VCaP (cell line): ENCODE data around the gene POLA1.

Experiments used
- H3K27ac ChIP-seq: fragments of 450-650 bp; 2 replicates; pipeline ENCODE4 v1.5.1; 2017
- TF ChIP-seq, protein P1 (sequence below): fragments of 450-650 bp; conservative IDR thresholded peaks from 2 replicates; pipeline ENCODE4 v1.5.1; 2017; ENCODE audit warnings: mild to moderate bottlenecking, moderate library complexity

Gene POLA1

DNA sequence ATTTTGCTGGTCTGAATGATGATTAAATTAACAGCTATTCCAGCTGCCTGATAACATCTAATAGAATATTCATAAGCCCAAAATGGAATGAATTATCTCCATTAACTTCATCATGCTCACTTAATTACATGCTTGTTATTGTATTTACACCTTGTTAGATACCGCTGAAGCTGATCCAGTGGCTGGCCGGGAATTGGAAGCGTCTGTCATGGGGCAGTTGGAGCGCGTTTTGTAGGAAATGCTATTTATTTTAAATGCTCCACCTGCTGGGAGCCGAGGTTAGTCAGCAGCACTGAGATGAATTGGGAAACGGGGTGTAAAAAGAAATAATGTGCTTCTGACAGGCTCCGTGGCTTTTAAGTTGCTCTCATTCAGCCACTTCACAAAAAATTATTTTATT, 296.8 kb downstream of the POLA1 start:
- no peak overlapping the region for H3K27ac ChIP-seq
- TF ChIP-seq, protein P1, sequence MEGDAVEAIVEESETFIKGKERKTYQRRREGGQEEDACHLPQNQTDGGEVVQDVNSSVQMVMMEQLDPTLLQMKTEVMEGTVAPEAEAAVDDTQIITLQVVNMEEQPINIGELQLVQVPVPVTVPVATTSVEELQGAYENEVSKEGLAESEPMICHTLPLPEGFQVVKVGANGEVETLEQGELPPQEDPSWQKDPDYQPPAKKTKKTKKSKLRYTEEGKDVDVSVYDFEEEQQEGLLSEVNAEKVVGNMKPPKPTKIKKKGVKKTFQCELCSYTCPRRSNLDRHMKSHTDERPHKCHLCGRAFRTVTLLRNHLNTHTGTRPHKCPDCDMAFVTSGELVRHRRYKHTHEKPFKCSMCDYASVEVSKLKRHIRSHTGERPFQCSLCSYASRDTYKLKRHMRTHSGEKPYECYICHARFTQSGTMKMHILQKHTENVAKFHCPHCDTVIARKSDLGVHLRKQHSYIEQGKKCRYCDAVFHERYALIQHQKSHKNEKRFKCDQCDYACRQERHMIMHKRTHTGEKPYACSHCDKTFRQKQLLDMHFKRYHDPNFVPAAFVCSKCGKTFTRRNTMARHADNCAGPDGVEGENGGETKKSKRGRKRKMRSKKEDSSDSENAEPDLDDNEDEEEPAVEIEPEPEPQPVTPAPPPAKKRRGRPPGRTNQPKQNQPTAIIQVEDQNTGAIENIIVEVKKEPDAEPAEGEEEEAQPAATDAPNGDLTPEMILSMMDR: no peak

- TF ChIP-seq, protein P1: no peak
- no peak overlapping the region for H3K27ac ChIP-seq
Measured at GRCh38 chrX:24993879-24994278, 300.2 kb downstream of the POLA1 start.

GRCh38 chrX:24996096-24996709, 302.5 kb downstream of the POLA1 start:
- TF ChIP-seq, protein P1: no peak
- no peak overlapping the region for H3K27ac ChIP-seq

DNA sequence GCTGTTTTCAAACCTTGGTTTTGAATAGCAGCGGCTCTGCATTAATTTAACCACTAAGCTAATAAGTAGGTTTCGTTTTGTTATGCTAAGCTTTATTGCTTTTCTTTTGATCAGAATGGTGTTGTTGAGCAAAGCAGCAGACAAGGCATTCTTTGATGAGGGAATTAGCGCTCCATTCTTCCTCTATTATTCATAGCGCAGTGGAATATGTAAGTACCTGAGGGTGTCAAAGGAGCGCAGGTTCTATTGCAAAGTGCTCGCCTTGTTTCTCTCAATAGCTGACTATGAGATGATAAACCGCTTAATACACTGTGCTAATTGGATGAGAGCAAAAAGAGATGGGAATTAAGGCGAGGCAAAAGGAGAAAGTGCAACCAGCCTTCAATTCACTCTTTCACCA, 305.8 kb downstream of the POLA1 start:
- TF ChIP-seq, protein P1: no peak
- no peak overlapping the region for H3K27ac ChIP-seq

- TF ChIP-seq, protein P1: no peak
- no peak overlapping the region for H3K27ac ChIP-seq
Measured at GRCh38 chrX:25001808-25002660, 308.3 kb downstream of the POLA1 start.

- TF ChIP-seq, protein P1: no peak
- no peak overlapping the region for H3K27ac ChIP-seq
Measured at GRCh38 chrX:25002661-25003020, 308.9 kb downstream of the POLA1 start.

GRCh38 chrX:25003066-25003849, 309.5 kb downstream of the POLA1 start:
- TF ChIP-seq, protein P1: no peak
- H3K27ac ChIP-seq: peak overlapping the region; percentile 19; the same call in 1 of the 2 replicates
